Left ventricle myocardium superior (tissue), 1 donor: Measurements from ENCODE around the gene BICDL1. TPM values are rescaled to one million over a fixed set of nuclear protein-coding genes. Genes with fewer than 3 reads are reported as not detected.

ENCODE experiments used
- ATAC-seq: fragments of 200-7000 bp; cut with Tn5 transposase; one replicate; pipeline ENCODE4 v1.9.1; 2020; ENCODE audit warnings: mild to moderate bottlenecking, moderate library complexity
- DNase-seq: peaks from one replicate; pipeline ENCODE4 v3.0.0-alpha.2; 2020
- intact Hi-C: fragments of 100-400 bp; cut with micrococcal nuclease; formaldehyde crosslinking; loops from one replicate; pipeline ENCODE4 v1.11.0; 2022
- total RNA-seq: library from RNA; stranded (reverse); fragmentation: NEBNext Ultra II Directional; extraction: Animal tissue kit (Norgen Biotek cat#: 25700); gene quantifications from one replicate; pipeline ENCODE4 v1.2.1, GENCODE V29; 2021
- donor health status: DM: no; HTN: yes; CAD: no; lungs with severe emphysema.

The BICDL1 gene
- total RNA-seq, 1 donor from 2014 or later, result 4.7 TPM

DNA sequence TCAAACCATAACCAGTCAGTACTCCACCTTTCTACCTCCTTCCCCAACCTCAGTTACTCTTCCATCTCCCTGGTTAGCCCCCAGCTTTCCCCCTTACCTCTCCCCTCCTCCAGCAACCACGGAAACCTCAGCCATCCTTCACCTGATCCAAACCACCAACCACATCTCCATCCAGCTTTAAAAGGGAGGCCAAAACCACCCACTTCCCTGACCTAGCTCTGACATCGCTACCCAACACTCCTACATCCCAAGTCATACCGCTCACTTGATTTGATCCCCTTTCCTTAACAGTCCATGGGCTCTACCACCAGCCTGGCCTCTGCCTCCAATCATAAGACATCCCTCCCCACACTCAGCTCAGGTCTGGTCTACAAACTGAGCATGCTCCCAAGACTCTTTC lies 126.0 kb downstream of the BICDL1 start:
- DNase-seq (no peak), ATAC-seq (no peak)
- intact Hi-C loops, result no loop called here

DNA sequence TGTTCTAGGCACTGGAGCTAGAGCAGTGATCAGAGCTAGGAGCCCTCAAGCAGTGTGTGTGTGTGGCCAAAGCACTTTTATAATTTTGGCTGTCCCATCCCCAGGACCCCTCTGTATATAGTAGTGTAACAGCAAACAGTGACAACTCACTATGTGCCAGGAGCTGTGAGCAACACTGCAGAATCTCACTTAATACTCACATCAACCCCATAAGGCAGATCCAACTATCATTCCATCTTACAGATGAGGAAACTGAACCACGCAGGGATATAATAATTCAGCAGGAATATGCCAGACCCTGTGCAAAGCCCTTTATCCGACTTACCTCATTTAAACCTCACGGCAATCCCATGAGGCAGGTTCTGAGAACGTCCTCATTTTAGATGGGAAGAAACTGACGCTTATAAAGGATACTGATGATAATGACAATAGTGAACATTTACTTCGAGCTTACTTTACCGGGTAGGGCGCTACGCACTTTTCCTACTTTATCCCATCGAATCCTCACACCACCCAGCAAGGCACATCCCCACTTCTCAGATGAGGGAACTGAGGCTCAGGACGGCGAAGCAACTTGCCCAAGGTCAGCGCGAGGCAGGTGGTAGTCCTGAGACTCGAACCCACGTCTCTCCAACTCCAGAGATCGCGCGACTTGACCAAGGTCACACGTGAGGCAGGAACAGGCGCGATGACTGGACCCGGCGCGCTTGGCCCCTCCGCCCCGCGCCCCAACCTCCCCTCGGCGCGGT lies 126.8 kb downstream of the BICDL1 start:
- DNase-seq, result no peak
- intact Hi-C loops, result no loop called here
- ATAC-seq, result no peak

DNA sequence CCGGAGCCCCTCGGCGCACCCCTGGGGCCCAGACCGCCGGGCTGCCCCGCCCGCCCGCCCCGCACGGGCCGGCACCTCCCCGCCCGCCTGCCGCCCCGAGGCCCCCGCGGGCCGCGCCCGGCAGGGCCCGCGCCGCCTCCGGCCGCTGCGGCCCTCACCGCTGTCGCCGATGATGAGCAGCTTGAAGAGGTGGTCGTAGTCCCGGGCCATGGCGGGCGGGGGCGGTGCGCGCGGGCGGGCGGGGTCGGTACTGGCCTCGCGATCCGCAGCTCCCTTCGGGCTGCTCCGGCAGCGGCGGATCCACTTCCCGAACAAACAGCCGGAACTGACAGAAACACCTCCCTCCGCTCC lies 127.4 kb downstream of the BICDL1 start, which contains the start of gene RAB35:
RAB35 (minus strand) TSS at position 313 of the 351 bp plus-strand sequence; CDS start at position 210, 103 bp downstream.
- intact Hi-C loops, result no loop called here
- ATAC-seq (no peak), DNase-seq (no peak)

DNA sequence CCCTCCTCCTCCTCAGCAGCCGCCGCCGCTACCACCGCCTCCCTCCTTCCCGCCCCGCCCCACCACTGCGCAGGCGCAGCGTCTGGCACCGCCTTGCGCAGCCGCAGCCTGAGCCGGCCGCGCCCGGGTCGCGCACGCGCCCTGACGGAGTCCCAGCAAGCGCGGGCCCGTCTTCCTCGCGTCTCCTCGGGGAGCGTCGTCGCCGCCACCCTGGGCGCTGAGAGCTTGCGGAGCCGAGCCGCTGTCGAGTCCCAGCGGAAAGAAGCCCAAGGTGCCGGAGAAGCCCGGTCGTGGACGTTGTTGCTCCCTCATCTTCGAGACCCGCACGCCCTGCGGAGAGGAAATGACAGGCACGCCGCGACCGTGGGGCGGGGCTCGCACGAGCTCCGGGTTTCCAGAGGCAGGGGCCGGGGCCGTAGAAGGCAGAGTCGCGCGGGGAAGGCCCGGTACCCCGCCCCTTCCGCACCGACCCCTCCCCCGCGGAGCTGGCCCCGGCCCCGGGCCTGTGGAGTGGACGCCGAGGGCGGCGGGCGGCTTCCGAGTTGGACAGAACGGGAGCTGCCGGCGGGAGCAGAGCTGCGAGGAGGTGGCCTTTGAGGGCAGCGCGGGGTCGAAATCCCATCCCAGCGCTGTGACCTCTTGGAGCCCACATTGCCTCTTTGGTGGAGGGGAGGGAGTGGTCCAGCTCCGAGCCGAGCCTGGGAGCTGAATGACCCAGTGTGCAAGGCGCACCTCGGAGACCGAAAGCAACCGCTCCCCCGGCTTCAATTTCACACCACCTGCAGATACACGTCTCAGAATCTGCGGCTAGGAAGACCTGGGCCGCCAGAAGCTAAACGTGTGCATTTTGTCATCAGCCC lies 128.0 kb downstream of the BICDL1 start:
- intact Hi-C loops, result no loop called here
- peak; percentile 97 for DNase-seq
- ATAC-seq, result peak; percentile 97

DNA sequence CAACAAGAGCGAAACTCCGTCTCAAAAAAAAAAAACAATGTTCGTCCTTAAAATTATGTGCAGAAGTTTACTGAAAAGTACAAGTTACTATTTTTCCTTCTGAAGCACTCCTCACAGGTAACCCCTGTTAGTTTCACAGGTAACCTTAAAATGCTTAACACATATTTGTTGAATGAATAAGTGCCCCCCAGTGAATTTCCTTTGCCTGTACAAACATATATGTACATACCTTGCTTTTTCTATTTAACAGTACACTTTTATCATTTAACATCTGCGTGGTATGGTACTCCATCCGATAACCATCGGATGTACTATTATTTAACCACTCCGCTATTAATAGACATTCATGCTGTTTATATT lies 128.9 kb downstream of the BICDL1 start:
- intact Hi-C loops, result no loop called here
- ATAC-seq (no peak), DNase-seq (no peak)

DNA sequence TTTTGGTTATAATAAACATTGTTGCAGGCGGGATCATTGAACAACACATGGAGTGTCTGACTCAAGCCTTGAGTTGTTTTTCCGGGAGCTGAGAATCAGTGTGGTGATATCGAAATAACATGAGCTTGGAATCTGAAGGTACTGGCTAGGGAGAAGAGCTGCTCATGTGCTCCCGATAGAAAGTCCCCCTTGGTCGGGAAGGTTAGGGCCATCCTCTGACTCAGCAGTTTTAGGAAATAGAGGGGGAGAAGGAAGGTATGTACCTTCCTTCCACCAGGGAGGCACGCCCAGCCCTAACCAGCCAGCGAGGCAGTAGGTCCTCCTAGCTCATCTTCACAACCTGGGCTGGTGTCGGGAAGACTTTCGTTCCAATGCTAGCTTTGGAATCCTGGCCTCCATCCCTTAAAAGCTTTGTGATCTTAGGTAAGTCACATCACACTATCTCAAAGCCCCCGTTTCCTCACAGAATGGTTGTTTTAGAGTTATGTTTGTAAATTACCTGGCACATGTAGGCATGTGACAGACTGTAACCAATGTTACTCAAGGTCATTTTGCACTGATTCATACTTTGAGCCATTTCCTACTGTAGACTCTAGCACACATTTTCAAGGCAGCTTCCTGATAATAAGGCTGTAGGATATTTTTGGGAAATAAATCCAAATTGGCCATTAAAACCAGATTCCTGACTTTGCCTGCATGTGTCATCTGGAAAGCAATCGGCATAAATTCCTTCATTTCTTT lies 129.5 kb downstream of the BICDL1 start:
- intact Hi-C loops, result no loop called here
- DNase-seq, result no peak
- no peak for ATAC-seq

DNA sequence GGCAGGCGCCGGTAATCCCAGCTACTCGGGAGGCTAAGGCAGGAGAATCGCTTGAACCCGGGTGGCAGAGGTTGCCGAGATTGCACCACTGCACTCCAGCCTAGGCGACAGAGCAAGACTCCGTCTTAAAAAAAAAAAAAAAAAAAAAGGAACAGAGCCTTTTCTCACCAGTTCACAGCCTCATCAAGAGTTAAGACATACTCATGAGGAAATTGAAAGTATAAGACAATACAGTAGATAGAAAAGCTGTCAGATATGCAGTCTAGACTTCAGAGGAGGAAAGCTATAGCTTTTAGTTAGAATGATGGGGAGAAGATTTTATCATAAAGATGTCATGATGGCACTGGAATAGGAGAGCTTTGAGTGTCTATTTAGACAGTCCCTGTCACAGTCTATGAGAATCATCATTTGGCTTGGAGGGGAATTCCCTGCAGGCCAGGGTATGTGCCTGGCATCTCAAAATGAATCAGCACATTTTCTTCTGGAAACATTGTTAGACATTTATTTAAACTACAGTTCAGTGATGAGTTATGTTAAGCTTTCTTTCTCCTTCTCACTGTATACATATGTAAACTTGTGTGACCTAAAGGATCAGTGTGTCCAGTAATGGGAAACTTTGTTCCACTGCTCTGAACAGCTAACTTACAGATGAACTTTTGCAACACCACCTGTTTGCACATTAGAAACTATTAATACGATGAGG lies 130.4 kb downstream of the BICDL1 start:
- intact Hi-C loops, result no loop called here
- no peak for ATAC-seq
- no peak for DNase-seq

DNA sequence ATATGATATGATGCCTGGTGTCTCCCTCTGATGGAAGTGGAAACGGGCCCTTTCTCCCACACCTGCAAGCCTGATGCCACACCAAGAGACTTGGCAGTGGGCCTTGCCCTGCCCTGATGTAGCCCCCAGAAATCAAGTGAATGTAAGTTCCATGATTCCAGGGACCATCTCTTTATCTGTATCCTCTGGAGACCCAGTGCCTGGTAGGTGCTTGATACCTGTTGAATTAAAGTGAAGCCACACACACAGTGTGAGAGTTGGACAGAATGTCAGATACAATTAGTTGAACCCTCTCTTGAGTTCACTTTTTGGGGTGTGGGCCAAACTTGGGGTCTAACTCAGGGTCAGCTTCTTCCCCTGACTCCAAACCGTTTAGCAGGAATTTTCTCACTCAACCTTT lies 132.3 kb downstream of the BICDL1 start:
- DNase-seq, result no peak
- intact Hi-C loops, result no loop called here
- no peak for ATAC-seq

DNA sequence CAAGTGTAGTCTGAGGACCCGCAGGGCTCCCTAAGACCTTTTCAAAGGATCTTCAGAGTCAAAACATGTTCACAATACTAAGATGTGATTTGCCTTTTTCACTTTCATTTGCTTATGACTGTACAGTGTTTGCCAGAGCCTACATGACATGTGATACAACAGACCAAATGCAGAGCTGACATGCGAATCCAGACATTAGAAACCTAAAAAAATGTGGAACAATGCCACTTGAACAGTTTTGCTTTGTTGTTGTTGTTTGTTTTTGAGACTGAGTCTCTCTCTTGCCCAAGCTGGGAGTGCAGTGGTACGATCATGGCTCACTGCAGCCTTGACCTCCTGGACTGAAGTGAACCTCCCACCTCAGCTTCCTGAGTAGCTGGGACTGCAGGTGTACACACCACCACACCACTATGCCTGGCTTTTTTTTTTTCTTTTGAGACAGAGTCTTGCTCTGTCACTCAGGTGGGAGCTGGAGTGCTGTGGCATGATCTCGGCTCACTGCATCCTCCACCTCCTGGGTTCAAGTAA lies 132.8 kb downstream of the BICDL1 start:
- ATAC-seq (no peak), DNase-seq (no peak)
- intact Hi-C loops, result no loop called here

DNA sequence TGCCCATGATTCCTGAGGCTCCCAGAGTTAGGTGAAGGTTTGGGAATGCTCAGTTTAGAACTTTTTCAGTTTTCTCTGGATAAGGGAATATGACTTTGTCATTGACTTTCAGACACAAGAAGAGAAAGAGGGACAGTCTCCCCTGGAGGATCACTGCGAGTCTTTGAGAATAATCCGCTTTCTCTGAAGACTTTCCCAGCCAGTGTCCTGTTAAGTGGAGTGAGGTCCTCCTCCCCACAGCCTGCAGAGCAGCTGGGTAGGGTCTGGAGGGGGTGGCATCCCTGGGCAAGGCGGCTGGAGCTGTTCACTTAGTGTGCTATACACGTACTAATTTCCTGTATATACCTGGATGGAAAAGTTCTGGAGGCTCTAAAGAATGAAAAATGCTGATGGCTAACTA lies 136.0 kb downstream of the BICDL1 start:
- ATAC-seq (no peak), DNase-seq (no peak)
- intact Hi-C loops, result no loop called here

DNA sequence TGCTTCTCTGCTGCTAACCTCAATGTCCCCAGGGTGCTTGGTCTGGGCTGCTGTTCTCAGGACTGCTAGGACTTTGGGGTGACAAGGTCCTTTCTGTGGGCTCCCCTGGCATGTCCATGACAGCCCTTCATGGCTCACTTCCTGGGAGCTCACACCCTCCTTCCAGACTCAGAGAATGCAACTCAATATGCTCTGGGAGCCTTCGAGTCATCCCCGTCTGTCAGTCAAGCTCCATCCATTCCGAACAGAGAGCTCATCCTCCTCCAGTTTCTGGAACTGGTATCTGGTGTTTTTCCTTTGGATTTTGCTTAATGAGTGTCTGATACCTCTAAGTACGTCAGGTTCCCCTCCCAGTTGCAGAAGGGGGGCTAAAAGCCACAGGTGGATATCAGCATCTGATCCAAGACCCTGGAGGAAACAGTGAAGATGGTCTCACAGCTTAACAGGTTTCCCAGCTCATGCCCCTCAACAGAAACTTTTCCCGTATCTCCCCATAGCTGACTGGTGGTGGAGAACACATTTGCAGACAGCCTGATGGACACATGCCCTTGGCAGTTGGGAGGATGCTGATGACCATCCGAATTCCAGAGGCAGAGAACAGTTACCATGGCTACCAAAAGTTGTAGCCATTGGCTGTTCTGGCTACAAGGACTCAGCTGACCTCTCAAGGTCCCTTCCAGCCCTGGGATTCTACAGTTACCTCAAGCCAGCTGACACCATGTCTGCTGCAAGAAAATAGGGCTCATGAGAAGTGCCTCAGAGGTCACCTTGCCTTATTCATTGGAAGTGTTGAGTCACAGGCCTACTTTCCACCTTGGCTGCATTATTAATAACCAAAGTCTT lies 137.0 kb downstream of the BICDL1 start:
- intact Hi-C loops, result no loop called here
- ATAC-seq (no peak), DNase-seq (no peak)

DNA sequence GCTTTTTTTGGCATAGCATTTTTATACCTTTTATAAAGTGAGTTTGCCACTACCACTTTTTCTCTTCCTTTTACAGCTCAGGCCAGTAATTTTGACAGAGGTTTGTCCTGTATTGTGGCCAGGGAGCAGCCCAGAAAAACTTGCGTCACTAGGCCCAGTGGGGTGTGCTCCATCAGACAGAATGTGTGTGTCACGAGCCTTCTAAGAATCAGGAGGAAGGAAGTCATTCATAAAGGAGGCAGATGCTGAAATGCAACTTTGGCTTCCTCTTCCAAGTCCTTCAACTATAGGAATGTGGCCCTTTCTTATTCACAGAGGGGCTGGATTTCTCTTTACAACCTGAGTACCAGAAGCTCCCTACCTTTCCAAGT lies 137.6 kb downstream of the BICDL1 start:
- ATAC-seq (peak; percentile 47), DNase-seq (no peak)
- intact Hi-C loops, result no loop called here

DNA sequence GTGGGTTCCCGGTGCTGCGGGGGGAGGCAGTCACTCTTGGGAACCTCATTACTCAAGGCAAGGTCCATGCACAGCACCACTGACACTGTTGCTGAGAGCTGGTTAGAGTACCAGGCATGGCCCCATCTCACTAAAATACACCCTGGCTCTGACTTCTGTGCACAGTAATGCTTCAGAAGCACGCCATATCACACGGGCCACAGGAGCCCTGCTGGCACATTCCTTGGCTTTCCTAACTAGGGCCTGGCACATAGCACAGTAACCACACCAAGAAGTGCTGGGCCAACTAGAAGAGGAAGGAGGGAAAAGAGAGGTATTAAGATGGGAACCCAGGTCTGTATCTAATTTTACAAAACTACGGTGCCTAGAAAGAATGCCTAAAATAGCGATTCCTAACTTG lies 141.0 kb downstream of the BICDL1 start:
- ATAC-seq, result peak; percentile 70
- intact Hi-C loops, result no loop called here
- DNase-seq, result no peak

DNA sequence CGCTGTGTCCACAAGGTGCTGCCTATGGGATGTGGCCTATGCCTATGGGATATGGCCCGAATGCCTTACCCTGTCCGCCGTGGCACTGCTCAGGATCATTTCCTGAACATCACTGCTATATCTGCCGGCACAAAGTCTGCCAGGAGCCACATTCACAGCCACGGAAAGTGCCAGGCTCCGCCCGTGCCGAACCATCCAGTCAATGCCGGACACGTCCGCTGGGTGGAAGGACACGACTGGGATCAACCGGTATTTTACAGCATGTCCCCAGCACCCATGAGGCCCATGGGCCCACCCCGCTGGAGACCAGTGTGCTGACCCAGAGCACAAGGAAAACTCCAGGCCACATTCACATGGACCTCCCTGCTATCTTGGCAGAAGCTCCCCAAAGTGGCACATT lies 142.1 kb downstream of the BICDL1 start:
- intact Hi-C loops, result no loop called here
- DNase-seq, result no peak
- ATAC-seq, result no peak

DNA sequence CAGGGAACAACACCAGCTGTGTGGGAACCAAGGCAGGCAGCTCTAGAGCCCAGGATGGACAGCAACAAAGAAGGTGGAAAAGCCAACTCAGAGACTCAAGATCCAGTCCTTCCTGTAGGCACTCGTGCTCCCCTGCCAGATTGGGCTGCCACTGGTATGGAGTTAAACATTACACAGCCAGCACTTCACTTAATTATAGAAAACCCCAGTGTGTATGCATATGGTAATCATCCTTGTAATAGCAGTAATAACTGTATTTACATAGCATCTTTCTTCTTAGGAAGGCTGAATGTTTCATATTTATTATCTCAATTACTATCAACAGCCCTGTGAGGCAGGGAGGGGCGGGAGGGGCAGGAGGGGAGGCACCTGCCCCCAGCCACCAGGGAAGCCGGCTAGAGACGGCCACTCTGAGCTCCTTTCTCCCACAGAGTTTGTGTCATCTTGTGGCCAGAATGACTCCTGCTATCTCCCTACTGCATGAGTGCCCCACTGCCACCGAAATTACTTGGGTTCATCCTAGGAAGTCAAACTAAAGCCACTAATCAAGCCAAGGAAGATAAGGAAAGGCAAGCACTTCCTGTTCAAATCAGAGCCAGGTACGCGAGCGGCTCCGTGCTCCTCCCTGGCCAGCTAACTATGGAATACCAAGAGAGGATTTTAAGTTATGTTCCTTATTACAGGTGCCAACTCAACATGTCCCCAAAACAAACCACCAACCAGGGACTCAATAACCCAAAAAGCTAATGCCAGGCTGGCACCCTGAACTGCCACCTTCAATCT lies 143.2 kb downstream of the BICDL1 start:
- DNase-seq (no peak), ATAC-seq (no peak)
- intact Hi-C loops, result no loop called here

DNA sequence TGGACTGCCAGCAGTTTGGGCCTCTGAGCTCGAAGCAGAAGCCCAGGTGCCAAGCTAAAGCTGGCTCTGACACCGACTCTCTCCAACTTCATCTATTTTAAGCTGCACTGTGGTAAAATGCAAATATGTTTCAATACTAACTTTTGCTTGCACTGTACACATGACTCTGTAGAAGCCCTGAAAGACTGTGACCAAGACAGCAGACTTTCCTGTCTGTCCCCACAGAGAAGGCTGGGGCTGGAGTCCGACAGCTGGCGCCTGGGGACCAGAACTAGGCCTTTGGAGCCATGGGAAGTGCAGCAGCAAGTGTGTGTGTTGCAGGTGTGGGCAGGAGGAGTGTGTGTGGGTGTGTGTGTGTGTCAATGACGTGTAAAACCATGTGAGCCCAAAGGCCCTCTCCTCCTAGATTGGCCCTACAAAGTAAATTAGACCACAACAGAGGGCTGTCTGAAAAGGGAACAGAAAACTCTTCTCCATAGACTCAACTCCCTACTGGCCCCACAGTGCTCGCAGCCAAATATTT lies 143.9 kb downstream of the BICDL1 start:
- ATAC-seq (peak; percentile 72), DNase-seq (no peak)
- intact Hi-C loops, result no loop called here

DNA sequence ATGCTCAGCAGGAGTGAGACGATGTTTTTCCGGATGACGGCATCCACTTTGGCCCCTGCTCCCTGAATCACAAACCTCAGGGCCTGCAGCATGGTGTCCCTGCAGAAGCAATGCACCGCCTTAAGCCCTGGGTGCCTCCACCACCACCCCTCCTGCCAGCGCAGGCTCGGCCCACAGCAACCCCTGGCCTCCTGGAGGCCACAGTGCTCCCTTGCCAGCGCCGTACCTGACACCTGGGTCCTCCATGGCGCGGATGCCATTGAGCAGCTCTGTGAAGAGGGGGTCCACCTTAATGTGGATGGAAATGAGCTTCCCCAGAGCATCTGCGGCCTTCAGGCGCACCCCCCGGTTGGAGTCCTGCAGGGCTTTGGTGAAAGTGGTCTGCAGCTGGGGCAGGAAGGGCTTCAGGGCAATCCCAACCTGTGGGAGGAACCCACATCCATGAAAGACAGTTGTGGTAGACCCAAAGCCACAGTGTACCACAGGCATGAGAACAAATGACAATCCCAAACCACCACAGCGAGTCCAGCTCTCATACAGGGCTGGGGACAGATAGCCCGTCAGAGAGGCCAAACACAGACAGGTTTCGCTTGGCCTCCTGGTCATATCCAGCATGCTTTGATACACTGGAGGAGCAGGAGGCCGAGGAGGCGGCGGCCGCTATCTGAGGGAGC lies 145.4 kb downstream of the BICDL1 start:
- intact Hi-C loops, result no loop called here
- DNase-seq, result no peak
- no peak for ATAC-seq
